HG02610 (cell line): ENCODE results near the gene PAN3.
"Not testable (repeated sequence)": the region's sequence is repeated elsewhere in the genome, so short reads cannot be mapped to it uniquely, and the experiment has no call there.

Experiments
- ATAC-seq: cut with Tn5 transposase; IDR thresholded peaks from one replicate; pipeline ENCODE4 v1.9.1; 2021; ENCODE audit warnings: mild to moderate bottlenecking, moderate library complexity; ENCODE audit not compliant: unreplicated experiment

Gene PAN3

DNA sequence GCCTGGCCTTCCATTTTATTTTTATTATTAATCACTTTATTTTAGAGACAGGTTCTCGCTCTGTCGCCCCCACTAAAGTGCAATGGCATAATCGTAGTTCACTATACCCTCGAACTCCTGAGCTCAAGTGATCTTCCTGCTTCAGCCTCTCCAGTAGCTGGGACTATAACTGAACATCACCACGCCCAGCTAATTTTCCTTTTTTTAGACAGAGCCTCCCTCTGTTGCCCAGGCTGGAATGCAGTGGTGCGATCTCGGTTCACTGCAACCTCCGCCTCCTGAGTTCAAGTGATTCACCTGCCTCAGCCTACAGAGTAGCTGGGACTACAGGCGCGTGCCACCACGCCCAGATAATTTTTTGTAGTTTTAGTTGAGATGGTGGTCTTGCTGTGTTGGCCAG lies 6.7 kb upstream of the PAN3 start:
- ATAC-seq, result no peak

DNA sequence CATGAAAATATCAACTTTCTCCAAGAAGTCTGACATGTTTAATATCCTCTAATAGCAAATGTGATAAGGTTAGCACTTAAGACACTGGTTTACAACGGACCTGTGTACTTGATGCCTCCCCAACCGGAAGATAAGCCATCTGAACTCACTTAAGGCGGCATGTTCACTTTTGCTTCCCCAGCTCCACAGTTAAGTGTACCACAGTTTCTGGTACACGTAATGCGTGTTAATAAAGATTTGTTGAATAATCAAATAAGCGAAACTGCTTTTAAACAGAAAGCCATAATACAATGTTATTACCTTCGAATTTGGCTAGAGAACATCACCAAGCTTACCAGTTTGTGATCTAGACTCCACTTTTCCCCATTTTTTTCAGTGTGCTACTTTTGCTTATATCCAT lies 1.4 kb upstream of the PAN3 start:
- ATAC-seq, result no peak

DNA sequence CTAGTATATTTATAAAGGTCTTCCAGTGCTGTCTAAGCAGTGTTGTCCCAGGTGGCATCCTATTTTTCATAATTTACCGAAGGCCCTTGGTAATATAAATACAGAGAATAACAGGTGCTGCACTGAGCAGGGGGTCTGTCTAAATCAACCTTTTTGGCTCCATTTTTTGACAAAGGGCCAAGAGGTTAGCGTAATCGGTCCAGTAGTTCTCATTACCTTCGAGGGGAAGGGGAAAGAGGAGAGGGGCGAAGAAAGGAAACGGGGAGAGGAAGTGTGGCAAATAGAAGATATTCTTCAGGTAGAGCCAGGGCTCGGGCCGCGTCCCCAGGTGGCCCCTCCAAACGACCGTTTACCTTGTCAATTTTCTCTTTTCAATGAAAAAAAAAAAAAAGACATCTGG lies 749 bp upstream of the PAN3 start:
- peak; percentile 1 for ATAC-seq

DNA sequence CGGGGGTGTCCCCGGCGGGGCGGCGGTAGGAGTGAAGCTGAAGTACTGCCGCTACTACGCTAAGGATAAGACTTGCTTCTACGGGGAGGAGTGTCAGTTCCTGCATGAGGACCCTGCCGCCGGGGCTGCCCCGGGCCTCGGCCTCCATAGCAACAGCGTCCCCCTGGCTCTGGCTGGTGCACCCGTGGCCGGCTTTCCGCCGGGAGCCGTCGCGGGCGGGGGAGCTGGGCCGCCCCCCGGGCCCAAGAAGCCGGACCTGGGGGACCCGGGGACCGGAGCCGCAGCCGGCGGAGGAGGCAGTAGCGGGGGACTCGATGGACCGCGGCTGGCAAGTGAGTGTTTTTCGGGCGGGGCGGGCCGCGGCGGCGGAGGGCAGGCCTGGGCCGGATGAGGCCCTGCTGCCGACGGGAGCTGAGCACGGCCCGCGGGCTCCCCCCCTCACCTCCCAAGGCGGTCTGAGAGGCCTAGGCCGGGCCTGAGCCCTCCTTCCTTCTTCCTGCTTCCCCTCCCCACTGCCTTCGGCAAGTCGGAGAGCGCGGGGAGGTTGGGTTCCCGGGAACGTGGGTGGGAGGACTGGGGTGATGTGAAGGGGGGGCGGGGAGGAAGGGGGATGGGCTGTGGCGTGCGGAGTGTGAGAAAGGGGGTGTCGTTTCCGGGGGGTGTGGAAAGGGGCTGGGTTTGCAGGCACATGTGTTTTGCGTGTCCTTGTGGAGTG lies 568 bp downstream of the PAN3 start:
- ATAC-seq, result peak; percentile 44

DNA sequence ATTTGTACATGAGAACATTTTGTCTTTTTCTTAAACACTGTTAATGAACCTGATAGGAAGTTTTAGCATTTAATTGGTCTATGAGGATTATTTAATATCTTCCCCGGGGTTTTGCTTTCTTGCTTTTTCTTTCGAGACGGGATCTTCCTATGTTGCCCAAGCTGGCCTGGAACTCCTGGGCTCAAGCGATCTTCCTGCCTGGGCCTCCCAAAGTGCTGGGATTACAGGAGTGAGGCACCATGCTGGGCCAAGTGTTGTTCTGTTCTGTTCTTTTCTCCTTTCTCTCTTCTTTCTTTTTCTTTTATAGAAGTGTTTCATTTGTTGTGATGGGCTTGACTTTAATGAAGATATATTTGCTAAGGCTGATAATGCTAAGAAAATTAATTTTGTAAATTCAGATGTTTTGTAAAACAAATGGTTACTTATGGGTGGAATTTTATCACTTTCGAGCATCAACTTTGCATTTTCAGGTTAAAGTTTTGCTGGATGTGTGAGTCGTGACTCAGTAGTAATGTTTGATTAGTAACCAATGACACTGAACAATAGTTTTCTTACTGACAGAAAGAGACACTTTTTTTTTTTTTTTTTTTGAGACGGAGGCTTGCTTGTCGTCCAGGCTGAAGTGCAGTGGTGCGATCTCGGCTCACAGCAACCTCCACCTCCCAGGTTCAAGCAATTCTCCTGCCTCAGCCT lies 2.2 kb downstream of the PAN3 start:
- no peak for ATAC-seq

DNA sequence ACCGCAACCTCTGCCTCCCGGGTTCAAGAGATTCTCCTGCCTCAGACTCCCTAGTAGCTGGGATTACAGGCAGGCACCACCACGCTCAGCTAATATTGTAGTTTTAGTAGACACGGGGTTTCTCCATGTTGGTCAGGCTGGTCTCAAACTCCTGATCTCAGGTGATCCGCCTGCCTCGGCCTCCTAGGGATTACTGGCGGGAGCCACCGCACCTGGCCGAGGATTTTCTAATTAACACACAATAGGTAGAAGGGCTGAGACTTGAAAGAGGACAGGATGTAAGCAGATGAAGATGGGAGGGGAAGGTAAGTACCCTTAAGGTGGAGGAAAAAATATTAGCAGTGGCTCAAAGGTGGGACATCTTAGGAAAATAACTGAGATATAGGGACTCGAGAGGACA lies 3.2 kb downstream of the PAN3 start:
- not testable (repeated sequence) for ATAC-seq

DNA sequence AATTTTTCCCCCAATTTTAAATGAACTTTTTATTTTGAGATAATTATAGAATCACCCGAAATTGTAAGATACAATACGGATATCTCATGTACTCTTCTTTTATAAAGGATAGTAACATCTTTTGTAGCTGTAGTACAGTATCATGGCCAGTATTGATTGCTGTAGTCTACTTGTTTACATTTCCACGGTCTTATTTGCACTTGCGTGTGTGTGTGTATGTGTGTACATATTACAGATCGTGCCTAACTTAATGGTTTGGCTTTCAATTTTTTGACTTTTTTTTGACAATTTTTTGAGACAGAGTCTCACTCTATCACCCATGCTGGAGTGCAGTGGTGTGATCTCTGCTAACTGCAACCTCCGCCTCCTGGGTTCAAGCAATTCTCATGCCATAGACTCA lies 6.7 kb downstream of the PAN3 start:
- no peak for ATAC-seq

DNA sequence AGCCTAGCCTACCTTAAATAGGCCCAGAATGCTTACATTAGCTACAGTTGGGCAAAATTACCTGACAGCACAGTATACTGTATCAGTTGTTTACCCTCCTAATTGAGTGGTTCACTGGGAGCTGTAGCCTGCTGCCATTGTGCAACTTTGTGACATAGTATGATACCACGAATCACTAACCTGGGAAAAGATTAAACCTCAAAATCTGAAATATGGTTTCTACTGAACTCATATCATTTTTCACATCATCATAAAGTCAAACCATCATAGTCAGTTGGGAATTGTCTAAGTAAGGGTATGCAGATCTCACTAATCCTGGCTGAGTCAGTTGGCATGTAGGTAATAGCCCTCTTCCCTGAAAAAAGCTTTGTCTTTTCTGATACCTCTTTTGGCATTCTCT lies 9.2 kb downstream of the PAN3 start:
- ATAC-seq, result no peak

DNA sequence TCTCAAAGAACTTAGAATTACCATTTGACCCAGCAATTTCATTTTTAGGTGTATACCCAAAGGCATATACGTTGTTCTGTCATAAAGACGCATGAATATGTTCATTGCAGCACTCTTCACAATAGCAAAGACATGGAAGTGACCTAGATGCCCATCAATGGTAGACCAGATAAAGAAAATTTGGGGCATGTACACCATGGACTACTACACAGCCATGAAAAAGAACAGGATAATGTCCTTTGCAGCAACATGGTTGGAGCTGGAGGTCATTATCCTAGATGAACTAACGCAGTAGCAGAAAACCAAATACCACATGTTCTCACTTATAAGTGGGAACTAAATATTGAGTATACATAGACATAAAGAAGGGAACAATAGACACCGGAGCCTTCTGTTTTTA lies 20.7 kb downstream of the PAN3 start:
- no peak for ATAC-seq

DNA sequence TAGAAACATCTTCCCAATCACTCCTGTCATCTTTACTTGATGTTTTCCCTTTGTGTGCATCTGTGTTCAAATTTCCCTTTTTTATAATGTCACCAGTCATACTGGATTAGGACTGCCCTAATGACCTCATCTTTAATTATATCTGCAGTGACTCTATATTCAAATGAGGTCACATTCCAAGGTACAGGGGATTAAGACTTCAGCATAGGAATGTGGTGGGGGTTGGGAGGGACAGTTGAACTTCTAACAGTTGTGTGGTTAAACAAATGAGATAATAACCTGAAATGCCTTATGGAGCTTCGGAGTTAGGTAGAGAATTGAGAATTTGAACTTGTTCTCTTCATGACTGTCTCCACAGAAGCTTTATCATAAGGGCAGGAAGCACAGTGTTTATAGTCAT lies 23.0 kb downstream of the PAN3 start:
- no peak for ATAC-seq

DNA sequence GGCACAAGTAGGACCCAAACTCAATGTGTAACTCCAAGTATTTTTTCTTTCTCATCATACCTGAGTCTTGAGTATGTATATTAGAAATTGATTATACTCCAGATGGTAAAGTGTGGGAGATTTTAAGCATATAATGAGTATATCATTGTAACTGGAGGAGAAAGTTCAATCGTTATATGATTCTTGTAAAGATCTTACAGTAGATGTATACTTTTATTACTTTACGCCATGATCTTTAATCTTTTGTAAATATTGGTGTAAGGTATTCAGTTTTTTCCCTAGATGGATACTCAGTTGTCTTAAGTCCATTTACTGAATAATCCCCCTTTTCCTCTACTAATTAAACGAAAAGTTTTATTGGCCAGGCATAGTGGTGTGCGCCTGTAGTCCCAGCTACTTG lies 25.2 kb downstream of the PAN3 start:
- ATAC-seq, result no peak

DNA sequence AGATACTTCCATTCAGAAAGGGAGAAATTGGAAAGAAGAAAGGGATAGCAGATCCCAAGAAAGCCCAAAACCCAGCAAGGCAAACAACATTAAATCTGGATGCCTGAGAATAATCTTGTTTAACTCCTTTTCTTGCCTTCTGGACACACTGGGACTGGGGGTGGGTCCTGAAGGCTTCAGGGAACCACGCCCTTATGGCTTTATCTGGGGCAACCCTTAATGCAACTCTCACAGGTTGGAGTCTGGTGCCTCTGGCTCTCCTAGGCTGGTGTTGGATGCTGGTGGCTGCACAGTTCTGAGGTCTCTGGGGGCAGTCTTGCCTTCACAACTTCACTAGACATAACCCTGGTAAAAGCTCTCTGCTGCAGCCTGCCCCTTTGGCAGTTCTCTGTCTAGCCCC lies 27.9 kb downstream of the PAN3 start:
- ATAC-seq, result no peak

DNA sequence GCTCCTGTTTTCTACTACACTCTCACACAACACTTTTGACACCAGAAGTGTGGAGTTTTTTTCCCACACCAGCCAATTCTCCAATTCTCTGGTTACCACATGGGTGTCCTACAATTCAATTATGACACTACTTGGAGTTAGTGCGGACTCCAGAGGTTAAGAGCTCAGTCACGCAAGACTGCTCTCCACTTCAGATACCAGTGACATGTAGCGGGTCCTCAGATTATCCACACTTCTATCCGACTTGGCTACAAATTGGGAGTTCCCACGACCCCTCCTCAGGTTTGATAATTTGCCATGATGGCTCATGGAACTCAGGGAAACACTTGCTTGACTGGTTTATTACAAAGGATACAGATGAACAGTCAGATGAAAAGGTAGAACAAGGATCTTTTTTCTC lies 32.9 kb downstream of the PAN3 start:
- ATAC-seq, result no peak

DNA sequence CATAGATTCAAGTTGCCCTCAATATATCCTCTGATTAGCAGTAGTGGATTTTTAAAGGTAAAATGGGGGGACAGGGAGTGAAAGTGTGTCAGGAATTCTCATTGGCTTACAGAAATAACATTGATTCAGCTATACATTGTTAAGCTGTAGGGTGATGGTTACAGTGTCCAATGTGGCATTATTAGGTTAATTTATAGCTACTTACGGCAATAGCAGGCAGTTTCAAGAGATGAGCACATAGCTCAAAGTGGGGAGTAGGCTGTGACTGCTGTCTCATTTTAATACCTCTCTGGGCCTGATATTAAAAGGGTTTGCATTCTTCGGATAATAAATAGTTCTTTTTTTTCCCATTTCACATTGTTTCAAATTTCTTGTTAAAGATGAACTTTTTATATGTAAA lies 34.6 kb downstream of the PAN3 start:
- ATAC-seq, result no peak

DNA sequence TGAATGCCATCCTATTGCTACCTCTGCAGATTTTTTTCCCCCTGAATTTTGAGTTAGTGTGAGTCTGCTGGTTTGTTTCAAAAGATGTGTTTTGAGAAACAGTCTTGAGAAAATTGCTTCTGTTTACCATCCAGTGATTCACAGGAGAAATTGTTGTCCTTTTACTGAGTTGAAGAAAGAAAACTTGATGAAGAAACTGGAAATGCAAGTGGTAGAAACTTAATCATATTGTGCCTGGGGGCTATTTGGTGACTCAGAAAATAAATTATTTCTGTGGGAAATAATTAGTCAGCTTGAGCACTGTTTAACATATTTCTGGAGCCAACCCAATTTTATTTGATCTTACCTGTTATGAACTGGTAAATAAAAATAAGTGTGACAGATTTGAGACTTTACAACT lies 35.4 kb downstream of the PAN3 start:
- ATAC-seq, result no peak

DNA sequence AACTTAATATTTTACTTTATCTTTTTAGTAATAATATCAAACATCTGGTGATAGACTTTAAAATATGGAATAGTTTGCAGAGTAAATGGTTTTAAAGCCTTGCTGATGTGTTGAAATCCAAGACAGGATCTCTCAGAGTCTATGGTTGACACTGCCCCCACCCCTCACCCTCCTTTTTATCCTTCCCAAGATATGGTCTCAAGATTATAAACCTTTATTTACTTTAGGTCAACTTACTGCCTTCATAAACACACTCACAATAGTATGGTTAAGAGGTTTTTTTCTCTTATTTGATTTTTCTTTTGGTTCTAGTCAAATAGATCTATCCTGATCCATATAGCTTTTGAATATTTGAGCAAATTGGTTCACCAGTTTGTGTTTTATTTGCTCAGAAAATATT lies 39.0 kb downstream of the PAN3 start:
- no peak for ATAC-seq

DNA sequence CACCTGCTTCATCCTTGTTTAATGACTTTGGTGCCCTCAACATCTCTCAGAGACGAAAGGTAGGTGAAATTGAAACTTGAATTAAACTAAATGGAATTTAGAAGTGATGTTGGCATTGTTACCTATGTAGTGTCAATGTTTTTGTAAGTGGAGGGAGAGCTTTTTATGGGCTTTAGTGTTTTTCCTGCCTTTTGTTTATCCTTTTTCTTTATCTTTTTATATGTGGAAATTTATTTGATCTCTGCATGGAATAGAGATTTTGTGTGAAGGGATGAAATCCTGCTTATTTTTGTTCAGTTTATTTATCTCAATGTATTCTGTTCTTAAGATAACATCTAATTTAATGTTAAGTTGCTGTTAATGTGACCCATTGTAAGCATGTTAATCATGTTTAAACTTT lies 39.5 kb downstream of the PAN3 start:
- ATAC-seq, result no peak

DNA sequence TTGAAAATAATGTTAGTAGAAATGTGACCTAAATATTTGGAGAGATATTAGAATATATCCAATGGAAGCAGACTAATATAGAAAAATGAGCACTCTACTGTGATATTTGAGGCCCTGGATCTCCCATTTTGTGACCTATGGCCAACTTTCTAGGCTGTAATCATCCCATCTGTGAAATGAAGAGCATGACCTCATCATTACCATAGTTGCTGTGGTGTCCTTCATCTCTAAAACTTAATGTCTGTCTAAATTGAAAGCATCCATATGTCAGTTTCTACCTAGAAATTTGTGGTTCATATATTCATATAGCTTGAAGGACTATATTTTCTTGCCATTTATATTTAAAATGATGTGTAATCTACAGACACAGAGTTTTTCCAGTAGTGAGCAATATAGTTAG lies 41.6 kb downstream of the PAN3 start:
- no peak for ATAC-seq

DNA sequence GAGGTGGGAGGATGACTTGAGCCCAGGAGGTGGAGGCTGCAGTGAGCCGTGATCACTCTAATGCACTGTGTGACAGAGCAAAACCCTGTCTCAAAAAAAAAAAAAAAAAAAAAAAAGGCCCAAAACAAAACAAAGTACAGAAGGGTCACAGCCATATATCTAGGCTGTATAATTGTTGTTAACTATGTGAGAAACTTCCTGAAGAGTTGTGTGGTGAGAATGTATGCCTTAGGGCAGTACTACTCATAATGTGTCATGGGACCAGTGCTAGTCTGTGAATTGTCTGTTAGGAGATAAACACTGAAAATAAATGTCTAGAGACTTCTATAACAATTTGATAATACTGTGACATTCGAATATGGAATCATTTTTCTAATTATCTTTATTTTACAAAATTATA lies 43.1 kb downstream of the PAN3 start:
- ATAC-seq, result no peak

DNA sequence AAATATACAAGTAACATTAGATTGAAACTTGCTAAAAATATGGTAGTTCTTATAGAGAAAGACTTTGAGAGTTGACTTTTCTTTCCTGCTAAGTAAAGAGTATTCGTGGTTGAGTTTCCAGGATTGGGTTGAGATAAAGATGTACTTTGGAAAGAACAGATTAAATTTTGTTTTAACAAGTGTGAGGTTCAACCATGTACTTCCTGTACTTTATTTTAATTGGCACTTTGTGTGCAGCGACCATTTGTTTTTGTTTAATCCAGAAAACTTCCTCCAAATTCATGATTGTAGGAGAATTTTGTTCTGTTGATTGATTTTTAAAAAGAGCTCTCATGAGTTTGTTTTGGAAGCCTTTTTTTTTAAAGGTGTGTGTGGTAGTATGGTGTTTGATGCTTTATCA lies 46.9 kb downstream of the PAN3 start:
- ATAC-seq, result no peak

DNA sequence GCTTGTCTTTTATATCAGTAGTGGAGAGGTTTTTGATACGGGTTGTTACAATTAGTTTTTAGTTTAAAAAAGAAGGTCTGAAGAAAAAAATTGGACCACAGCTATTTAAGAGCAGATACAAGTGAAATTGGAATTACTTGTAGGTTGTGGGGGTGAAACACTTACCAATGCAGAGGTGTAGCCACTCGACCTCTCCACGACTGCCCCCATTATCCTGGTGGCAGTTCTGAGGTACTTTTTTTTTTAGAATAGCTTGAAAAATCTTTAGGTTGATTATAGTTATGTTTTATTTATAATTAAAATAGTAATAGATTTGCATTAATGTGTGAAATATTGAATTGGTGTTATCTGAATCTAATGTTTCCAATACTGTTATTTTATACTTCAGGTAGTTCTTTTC lies 60.7 kb downstream of the PAN3 start:
- no peak for ATAC-seq

DNA sequence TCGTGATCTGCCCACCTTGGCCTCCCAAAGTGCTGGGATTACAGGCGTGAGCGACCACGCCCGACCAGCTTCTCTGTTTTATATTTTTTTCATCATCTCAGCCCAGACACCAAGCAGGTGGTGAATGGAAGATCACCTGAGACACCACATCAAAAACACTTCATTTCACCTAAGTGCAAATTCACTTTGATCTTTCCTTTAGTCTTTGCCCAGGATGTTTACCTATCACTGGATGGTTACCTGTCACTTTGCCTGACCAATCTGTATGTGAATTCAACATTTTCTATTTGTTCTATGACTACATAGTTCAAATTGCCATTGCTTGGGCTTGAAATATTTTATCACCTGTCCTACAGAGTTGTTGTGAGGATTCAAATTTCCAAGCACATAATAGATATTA lies 65.7 kb downstream of the PAN3 start:
- ATAC-seq, result no peak
